SK-N-SH treated with all-trans-retinoic acid at 6 μM for 48 hours (cell line): Measurements from ENCODE around the gene BIRC7.

Source experiments
- ARNTL ChIP-seq: fragments of 450-650 bp; formaldehyde crosslinking; IDR thresholded peaks from 2 replicates; pipeline ENCODE4 v1.5.0; 2020; ENCODE audit warnings: low read depth, mild to moderate bottlenecking, moderate library complexity, borderline replicate concordance
- GLIS3 ChIP-seq: fragments of 250-450 bp; sonication (Bioruptor Pico); IDR thresholded peaks from 2 replicates; pipeline ENCODE4 v1.5.0; 2020; ENCODE audit warnings: mild to moderate bottlenecking, moderate library complexity
- PPARA ChIP-seq: fragments of 250-450 bp; sonication (Bioruptor Pico); IDR thresholded peaks from 2 replicates; pipeline ENCODE4 v1.5.0; 2020; ENCODE audit warnings: mild to moderate bottlenecking, borderline replicate concordance
- RARB ChIP-seq: fragments of 250-450 bp; sonication (Bioruptor Pico); IDR thresholded peaks from 2 replicates; pipeline ENCODE4 v1.8.0; 2021; ENCODE audit warnings: mild to moderate bottlenecking, moderate library complexity

DNA sequence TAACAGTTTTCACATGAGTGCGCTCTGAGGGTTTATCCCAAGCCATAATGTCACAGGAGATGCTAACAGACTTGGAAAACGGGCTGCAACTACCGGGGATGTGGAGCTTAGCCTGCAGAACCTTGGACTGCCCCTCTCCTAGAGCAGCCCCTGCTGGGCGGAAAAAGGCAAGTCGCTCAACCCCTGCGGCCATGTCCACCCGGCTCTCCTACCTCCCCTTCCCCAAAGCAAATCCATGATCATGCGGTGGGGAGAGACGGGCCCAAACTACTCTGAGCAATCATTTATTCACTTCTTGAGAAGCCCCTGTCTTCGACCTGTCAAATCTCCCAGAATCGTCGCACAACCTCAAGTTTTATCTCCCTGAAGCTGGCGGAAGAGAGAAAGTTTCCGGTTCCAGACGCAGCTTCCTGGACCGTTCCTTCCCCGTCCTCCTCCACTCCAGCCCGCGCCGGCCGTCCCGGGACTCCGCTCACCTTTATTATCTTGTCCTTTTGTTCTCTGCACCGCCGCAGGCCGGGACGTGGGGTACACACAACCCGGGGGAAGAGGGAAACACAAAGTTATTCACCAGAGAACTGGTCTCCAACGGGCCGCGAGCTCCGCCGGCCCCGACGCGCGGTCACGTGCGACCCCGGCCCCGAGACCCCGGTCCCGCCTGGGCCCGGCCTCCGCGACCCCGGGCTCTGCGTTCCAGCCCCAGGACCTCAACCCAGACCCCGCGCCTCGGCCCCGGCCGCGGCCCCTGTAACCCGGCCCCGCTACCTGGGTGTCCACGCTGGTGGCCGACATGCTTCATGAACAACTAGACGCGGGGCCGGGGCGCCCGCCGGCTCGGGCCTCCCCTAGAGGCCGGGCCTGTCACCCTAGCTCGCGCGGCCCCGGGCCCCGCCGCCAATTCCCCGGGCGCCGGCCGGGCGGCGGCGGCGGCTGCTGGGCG, 20.3 kb upstream of the BIRC7 start:
- TF ChIP-seq PPARA (CRISPR knock-in tag) (no peak), GLIS3 (CRISPR knock-in tag) (no peak), ARNTL (no peak), RARB (CRISPR knock-in tag) (no peak)
